ENCODE data around the gene POLE. TPM values are rescaled to one million over a fixed set of nuclear protein-coding genes. Genes with fewer than 3 reads are reported as not detected.

The POLE gene
- total RNA-seq, 2 experiments from 2014 or later = 112 to 114 TPM

DNA sequence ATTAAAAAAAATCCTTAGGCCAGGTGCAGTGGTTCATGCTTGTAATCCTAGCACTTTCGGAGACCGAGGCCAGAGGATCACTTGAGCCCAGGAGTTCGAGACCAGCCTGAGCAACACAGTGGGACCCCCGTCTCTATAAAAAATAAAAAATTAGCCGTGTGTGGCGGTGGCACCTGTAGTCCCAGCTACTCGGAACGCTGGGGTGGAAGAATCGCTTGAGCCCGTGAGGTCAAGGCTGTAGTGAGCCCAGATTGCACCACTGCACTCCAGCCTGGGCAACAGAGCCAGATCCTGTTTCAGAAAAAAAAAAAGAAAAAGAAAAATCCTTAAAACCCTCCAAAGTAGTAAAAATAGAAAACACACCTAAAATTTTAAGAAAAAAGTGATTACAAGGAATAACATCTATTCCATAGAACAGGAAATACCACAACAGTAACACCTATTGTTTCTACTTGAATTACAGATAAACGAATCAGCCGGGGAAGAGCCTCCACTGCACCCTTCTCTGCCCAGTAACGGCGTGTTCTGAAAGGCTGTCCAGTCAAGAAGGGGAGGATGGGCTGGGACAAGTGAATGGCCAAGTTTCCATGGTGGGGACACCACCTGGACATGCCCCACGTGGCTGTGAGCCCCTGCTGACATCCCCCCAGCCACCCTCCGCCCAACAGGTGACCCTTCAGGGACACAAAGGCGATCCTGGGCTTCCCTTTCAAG is 17.8 kb downstream of the POLE start:
- no peaks in the 10 kb centered on the region for H3K9me3 Mint-ChIP-seq
- ChIA-PET CTCF (no interaction called here), POLR2A (no interaction called here)
- intact Hi-C loops (cut with micrococcal nuclease) = no loop called here
- H3K27ac Mint-ChIP-seq = no peak overlapping the region
- no peak for DNase-seq
- H3K4me3 Mint-ChIP-seq = no peak overlapping the region
- no peaks in the 10 kb centered on the region for H3K27me3 Mint-ChIP-seq
- peaks cover 2% of the 10 kb centered on the region for H3K4me1 Mint-ChIP-seq (ENCODE audit: low read depth)
- peaks cover 60% of the 10 kb centered on the region for H3K36me3 Mint-ChIP-seq

DNA sequence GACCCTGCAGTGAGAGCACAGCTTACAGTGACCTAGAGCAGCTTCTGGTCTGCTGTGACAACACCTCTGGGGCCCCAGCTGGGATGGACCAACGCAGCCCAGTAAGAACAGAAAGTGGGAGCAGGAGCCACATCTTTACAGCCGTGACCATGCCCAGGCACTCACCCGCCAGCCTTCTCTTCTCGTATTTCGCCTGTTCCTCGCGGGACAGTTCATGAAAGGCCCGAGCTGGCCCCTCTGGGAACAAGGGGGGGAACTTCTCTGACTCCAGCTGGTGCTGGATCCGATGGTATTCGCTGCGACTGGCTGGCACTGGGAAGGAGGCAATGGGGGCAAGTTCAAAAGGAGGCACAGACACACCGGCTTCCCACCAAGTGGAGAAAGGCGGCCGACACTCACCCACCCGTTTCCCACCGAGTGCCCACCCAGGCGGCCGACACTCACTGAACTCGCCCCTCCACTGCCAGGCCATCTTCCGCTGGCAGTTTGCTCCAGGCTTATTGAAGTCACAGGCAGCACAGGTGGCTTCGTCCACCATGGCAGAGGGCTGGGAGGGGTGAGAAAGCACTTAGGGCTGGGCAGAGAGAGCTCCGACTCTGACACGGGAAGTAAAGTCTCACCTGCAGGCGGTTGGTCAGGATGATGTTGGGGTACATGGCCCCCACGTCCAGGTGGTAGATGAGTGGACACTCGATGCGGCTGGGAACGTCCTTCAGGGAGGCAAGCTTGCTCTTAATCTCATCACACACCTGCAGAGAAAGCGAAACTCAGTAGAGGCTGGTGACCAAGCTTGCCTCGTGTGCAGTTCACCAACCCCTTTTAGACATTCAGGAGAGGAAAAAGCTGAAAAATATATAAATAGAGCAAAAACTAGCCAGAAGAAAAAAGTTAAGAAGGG is 18.7 kb downstream of the POLE start:
- Mint-ChIP-seq H3K36me3 (peaks cover 59% of the 10 kb centered on the region), H3K27me3 (no peaks in the 10 kb centered on the region), H3K4me3 (no peak overlapping the region), H3K27ac (no peak overlapping the region), H3K9me3 (no peaks in the 10 kb centered on the region), H3K4me1 (ENCODE audit: low read depth) (peaks cover 2% of the 10 kb centered on the region)
- DNase-seq = no peak
- intact Hi-C loops (cut with micrococcal nuclease) = no loop called here
- ChIA-PET POLR2A (no interaction called here), CTCF (interaction anchor here (0.8 kb wide), 1 partner anchor 30 kb away, joined by 3 read pairs; no protein-coding TSS in a partner anchor)

- Mint-ChIP-seq H3K27me3 (no peaks in the 10 kb centered on the region), H3K4me3 (no peak overlapping the region)
- CTCF ChIA-PET = no interaction called here
These were observed 21.3 kb downstream of the POLE start for GRCh38 chr12:132665794-132666193.

DNA sequence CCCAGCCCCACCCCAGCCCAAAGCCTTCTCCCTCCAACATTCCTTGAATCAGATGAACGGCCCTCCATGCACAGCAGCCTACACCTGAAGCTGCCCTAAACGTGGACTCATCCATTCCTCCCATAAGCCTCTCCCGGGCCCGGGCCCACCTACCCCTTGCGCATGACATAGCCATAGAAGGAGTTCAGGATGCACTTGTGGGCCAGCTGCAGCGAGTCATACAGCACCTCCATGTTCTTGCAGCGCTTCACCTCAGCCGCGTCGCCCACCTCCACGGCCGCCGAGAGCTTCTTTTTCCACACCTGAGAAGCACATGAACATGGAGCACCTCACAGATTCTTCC is 22.0 kb downstream of the POLE start:
- ChIA-PET CTCF (no interaction called here), POLR2A (no interaction called here)
- H3K4me1 Mint-ChIP-seq (ENCODE audit: low read depth) = no peaks in the 10 kb centered on the region
- no peak overlapping the region for H3K27ac Mint-ChIP-seq
- H3K9me3 Mint-ChIP-seq = no peaks in the 10 kb centered on the region
- peaks cover 72% of the 10 kb centered on the region for H3K36me3 Mint-ChIP-seq
- no peak overlapping the region for H3K4me3 Mint-ChIP-seq
- DNase-seq = no peak
- intact Hi-C loops (cut with micrococcal nuclease) = no loop called here
- no peaks in the 10 kb centered on the region for H3K27me3 Mint-ChIP-seq

More at GRCh38 chr12:132665794-132666193, 21.3 kb downstream of the POLE start:
- POLR2A ChIA-PET = no interaction called here
- Mint-ChIP-seq H3K9me3 (no peaks in the 10 kb centered on the region), H3K36me3 (peaks cover 69% of the 10 kb centered on the region), H3K27ac (no peak overlapping the region), H3K4me1 (ENCODE audit: low read depth) (no peaks in the 10 kb centered on the region)
- intact Hi-C loops (cut with micrococcal nuclease) = no loop called here
- DNase-seq = no peak

GRCh38 chr12:132664206-132665148 is 22.7 kb downstream of the POLE start:
- CTCF ChIA-PET = no interaction called here
- POLR2A ChIA-PET = no interaction called here
- H3K9me3 Mint-ChIP-seq = no peaks in the 10 kb centered on the region
- DNase-seq = no peak
- H3K4me1 Mint-ChIP-seq (ENCODE audit: low read depth) = no peaks in the 10 kb centered on the region
- H3K27ac Mint-ChIP-seq = no peak overlapping the region
- no peak overlapping the region for H3K4me3 Mint-ChIP-seq
- intact Hi-C loops (cut with micrococcal nuclease) = no loop called here
- H3K27me3 Mint-ChIP-seq = no peaks in the 10 kb centered on the region
- peaks cover 76% of the 10 kb centered on the region for H3K36me3 Mint-ChIP-seq

GRCh38 chr12:132662901-132663755 is 24.0 kb downstream of the POLE start:
- no peak overlapping the region for H3K4me3 Mint-ChIP-seq
- no peaks in the 10 kb centered on the region for H3K9me3 Mint-ChIP-seq
- H3K4me1 Mint-ChIP-seq (ENCODE audit: low read depth) = no peaks in the 10 kb centered on the region
- peaks cover 81% of the 10 kb centered on the region for H3K36me3 Mint-ChIP-seq
- intact Hi-C loops (cut with micrococcal nuclease) = no loop called here
- no peaks in the 10 kb centered on the region for H3K27me3 Mint-ChIP-seq
- ChIA-PET CTCF (no interaction called here), POLR2A (no interaction called here)
- DNase-seq = no peak
- no peak overlapping the region for H3K27ac Mint-ChIP-seq

DNA sequence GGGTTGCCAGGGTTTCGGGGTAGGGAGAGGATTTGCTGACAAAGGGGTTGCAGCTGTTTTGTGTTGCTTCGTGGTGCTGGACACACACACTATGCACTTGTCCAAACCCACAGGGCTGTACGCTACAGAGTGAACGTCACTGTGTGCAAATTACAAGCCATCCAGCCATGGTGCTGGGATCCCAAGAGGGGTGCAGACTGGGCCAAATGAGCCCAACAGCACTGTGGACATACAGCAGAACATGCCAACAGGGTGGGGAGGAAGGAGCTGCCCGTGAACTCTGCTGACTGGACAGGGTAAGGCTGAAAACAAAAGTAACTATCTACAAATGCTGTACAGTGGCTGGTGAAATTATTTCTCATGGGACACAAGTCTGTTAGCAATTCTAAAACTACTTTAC is 25.2 kb downstream of the POLE start:
- CTCF ChIA-PET = no interaction called here
- H3K27ac Mint-ChIP-seq = no peak overlapping the region
- H3K4me1 Mint-ChIP-seq (ENCODE audit: low read depth) = no peaks in the 10 kb centered on the region
- no peak overlapping the region for H3K4me3 Mint-ChIP-seq
- H3K27me3 Mint-ChIP-seq = no peaks in the 10 kb centered on the region
- intact Hi-C loops (cut with micrococcal nuclease) = no loop called here
- H3K36me3 Mint-ChIP-seq = peaks cover 84% of the 10 kb centered on the region
- DNase-seq = no peak
- POLR2A ChIA-PET = no interaction called here
- H3K9me3 Mint-ChIP-seq = no peaks in the 10 kb centered on the region

- no peaks in the 10 kb centered on the region for H3K4me1 Mint-ChIP-seq (ENCODE audit: low read depth)
- H3K4me3 Mint-ChIP-seq = no peak overlapping the region
- ChIA-PET POLR2A (no interaction called here), CTCF (interaction anchor here (0.6 kb wide), 1 partner anchor 59 kb away, joined by 3 read pairs; no protein-coding TSS in a partner anchor)
- intact Hi-C loops (cut with micrococcal nuclease) = no loop called here
- H3K36me3 Mint-ChIP-seq = peaks cover 79% of the 10 kb centered on the region
- no peaks in the 10 kb centered on the region for H3K9me3 Mint-ChIP-seq
- DNase-seq = no peak
- H3K27me3 Mint-ChIP-seq = no peaks in the 10 kb centered on the region
- H3K27ac Mint-ChIP-seq = no peak overlapping the region
These were observed 26.1 kb downstream of the POLE start for GRCh38 chr12:132660996-132661395.

- Mint-ChIP-seq H3K4me1 (ENCODE audit: low read depth) (no peaks in the 10 kb centered on the region), H3K9me3 (no peaks in the 10 kb centered on the region), H3K4me3 (no peak overlapping the region), H3K27me3 (no peaks in the 10 kb centered on the region), H3K27ac (no peak overlapping the region), H3K36me3 (peaks cover 69% of the 10 kb centered on the region)
- intact Hi-C loops (cut with micrococcal nuclease) = no loop called here
- ChIA-PET POLR2A (no interaction called here), CTCF (interaction anchor here (0.6 to 1.3 kb wide), 2 partner anchors 21 to 378 kb away, joined by 4 read pairs; no protein-coding TSS in a partner anchor)
- DNase-seq = no peak
These were observed 27.1 kb downstream of the POLE start for GRCh38 chr12:132660052-132660451.

DNA sequence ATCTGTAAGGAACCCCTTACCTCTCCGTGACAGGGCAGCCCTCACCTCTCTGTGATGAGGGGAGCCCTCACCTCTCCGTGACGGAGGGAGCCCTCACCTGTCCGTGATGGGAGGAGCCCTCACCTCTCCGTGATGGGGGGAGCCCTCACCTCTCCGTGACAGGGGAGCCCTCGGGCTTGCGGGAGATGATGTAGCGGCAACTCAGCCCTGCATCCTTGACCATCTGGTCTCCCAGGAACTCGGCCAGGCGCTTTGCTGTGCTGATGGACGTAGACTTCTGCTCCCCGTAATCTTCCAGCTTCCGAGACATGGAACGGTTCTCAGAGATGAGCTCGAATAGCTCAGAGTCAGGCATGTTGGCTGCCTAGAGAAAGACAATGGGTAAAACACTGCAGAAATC is 28.0 kb downstream of the POLE start:
- Mint-ChIP-seq H3K9me3 (no peaks in the 10 kb centered on the region), H3K27me3 (no peaks in the 10 kb centered on the region), H3K4me3 (no peak overlapping the region), H3K4me1 (ENCODE audit: low read depth) (no peaks in the 10 kb centered on the region), H3K36me3 (peaks cover 65% of the 10 kb centered on the region), H3K27ac (no peak overlapping the region)
- ChIA-PET CTCF (interaction anchor here (1.3 kb wide), 1 partner anchor 20 kb away, joined by 4 read pairs; no protein-coding TSS in a partner anchor), POLR2A (no interaction called here)
- intact Hi-C loops (cut with micrococcal nuclease) = no loop called here
- no peak for DNase-seq

- no peak for DNase-seq
- H3K36me3 Mint-ChIP-seq = peaks cover 68% of the 10 kb centered on the region
- H3K27ac Mint-ChIP-seq = no peak overlapping the region
- ChIA-PET CTCF (interaction anchor here (1.1 kb wide), 1 partner anchor 44 kb away, joined by 3 read pairs; no protein-coding TSS in a partner anchor), POLR2A (no interaction called here)
- H3K9me3 Mint-ChIP-seq = no peaks in the 10 kb centered on the region
- intact Hi-C loops (cut with micrococcal nuclease) = no loop called here
- no peaks in the 10 kb centered on the region for H3K4me1 Mint-ChIP-seq (ENCODE audit: low read depth)
- no peaks in the 10 kb centered on the region for H3K27me3 Mint-ChIP-seq
- H3K4me3 Mint-ChIP-seq = no peak overlapping the region
These were observed 28.8 kb downstream of the POLE start for GRCh38 chr12:132658149-132658894.
